ENCODE measurements around the gene ATE1.

The ATE1 gene

DNA sequence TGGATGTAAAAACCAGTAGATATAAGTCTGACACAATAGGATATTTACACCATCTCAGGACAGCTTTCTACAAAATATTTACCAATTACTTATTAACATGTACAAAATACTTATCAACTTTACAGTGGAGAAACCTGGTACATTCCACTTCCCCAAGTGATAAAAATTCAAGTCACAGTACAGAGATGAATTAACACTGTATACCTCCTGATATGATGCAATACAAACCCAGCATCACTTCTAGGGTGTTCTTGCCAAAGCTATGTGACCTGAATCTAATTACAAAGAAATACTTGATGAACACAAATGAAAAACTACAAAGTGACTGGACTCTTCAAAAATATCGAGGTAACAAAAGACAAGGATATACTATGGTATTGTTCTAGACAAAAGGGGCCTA, 173.2 kb downstream of the ATE1 start:
- no peak overlapping the region for H3K27ac ChIP-seq (ENCODE audit: low read length)
- H2AFZ ChIP-seq (ENCODE audit: low read depth, low read length), result no peak overlapping the region
- no peak for ATAC-seq (ENCODE audit: insufficient read depth, low read depth)

GRCh38 chr10:121753726-121754476, 173.9 kb downstream of the ATE1 start:
- peaks cover 29% of the 10 kb centered on the region for H3K9me3 ChIP-seq (ENCODE audit: insufficient read depth, low read length, severe bottlenecking)
- H3K4me2 ChIP-seq (ENCODE audit: insufficient read depth, low read length), result no peak overlapping the region
- no peaks in the 10 kb centered on the region for H3K27me3 ChIP-seq (ENCODE audit: insufficient read depth, low read length, poor library complexity)
- no peak overlapping the region for H2AFZ ChIP-seq (ENCODE audit: low read depth, low read length)
- DNase-seq (no peak), ATAC-seq (ENCODE audit: insufficient read depth, low read depth) (no peak)
- H3K27ac ChIP-seq (ENCODE audit: low read length), result no peak overlapping the region
- H3K4me1 ChIP-seq (ENCODE audit: insufficient read depth, low read length), result no peaks in the 10 kb centered on the region
- no peaks in the 10 kb centered on the region for H4K20me1 ChIP-seq (ENCODE audit: insufficient read depth, low read length)
- H3K4me3 ChIP-seq (ENCODE audit: low read depth in 1 of 2, low read length in 2 of 2), result no peak overlapping the region
- H3K9ac ChIP-seq (ENCODE audit: low read depth, low read length), result no peak overlapping the region
- no peaks in the 10 kb centered on the region for H3K79me2 ChIP-seq (ENCODE audit: insufficient read depth, low read length)
- H3K36me3 ChIP-seq (ENCODE audit: insufficient read depth, low read length), result peaks cover 20% of the 10 kb centered on the region
- TF ChIP-seq, protein P1, sequence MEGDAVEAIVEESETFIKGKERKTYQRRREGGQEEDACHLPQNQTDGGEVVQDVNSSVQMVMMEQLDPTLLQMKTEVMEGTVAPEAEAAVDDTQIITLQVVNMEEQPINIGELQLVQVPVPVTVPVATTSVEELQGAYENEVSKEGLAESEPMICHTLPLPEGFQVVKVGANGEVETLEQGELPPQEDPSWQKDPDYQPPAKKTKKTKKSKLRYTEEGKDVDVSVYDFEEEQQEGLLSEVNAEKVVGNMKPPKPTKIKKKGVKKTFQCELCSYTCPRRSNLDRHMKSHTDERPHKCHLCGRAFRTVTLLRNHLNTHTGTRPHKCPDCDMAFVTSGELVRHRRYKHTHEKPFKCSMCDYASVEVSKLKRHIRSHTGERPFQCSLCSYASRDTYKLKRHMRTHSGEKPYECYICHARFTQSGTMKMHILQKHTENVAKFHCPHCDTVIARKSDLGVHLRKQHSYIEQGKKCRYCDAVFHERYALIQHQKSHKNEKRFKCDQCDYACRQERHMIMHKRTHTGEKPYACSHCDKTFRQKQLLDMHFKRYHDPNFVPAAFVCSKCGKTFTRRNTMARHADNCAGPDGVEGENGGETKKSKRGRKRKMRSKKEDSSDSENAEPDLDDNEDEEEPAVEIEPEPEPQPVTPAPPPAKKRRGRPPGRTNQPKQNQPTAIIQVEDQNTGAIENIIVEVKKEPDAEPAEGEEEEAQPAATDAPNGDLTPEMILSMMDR (IDR thresholded peaks at IDR 0.05; ENCODE audit: borderline replicate concordance, extremely low read depth, low read length, poor library complexity, severe bottlenecking), result no peak
- TF ChIP-seq EZH2 (IDR thresholded peaks at IDR 0.05; ENCODE audit: borderline replicate concordance, low read depth, low read length, severe bottlenecking), result no peak

More for the DNA sequence above, 173.2 kb downstream of the ATE1 start:
- Histone ChIP-seq H3K9me3 (ENCODE audit: insufficient read depth, low read length, severe bottlenecking) (peaks cover 33% of the 10 kb centered on the region), H3K79me2 (ENCODE audit: insufficient read depth, low read length) (no peaks in the 10 kb centered on the region), H3K9ac (ENCODE audit: low read depth, low read length) (no peak overlapping the region), H3K27me3 (ENCODE audit: insufficient read depth, low read length, poor library complexity) (no peaks in the 10 kb centered on the region), H3K4me2 (ENCODE audit: insufficient read depth, low read length) (no peak overlapping the region), H4K20me1 (ENCODE audit: insufficient read depth, low read length) (no peaks in the 10 kb centered on the region), H3K36me3 (ENCODE audit: insufficient read depth, low read length) (peaks cover 25% of the 10 kb centered on the region), H3K4me1 (ENCODE audit: insufficient read depth, low read length) (no peaks in the 10 kb centered on the region), H3K4me3 (ENCODE audit: low read depth in 1 of 2, low read length in 2 of 2) (no peak overlapping the region)
- DNase-seq, result no peak
- TF ChIP-seq, protein P1 (IDR thresholded peaks at IDR 0.05; ENCODE audit: borderline replicate concordance, extremely low read depth, low read length, poor library complexity, severe bottlenecking), result no peak
- no peak for TF ChIP-seq EZH2 (IDR thresholded peaks at IDR 0.05; ENCODE audit: borderline replicate concordance, low read depth, low read length, severe bottlenecking)

DNA sequence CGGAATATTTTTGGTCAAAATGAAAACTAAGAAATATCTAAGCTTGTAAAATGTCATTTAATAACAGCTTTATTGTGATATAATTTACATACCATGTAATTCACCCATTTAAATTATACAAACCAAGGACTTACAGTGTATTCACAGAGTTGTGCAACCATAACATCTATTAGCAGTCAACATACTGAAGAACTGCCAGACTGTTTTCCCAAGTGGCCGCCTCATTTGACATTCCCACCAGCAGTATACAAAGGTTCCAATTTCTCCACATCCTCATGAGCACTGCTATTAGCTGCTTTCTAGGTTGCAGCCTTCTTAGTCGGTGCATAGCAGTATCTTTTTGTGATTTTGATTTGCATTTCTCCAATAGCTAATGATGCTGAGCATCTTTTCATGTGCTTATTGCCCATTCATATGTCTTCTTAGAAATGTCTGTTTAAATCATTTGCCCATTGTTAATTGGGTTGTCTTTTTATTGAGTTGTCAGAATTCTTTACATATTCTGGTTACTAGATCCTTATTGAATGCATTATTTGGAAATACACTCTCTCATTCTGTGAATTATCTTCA, 176.6 kb downstream of the ATE1 start:
- no peak overlapping the region for H3K4me2 ChIP-seq (ENCODE audit: insufficient read depth, low read length)
- DNase-seq (no peak), ATAC-seq (ENCODE audit: insufficient read depth, low read depth) (no peak)
- H3K27me3 ChIP-seq (ENCODE audit: insufficient read depth, low read length, poor library complexity), result no peaks in the 10 kb centered on the region
- no peak for TF ChIP-seq EZH2 (IDR thresholded peaks at IDR 0.05; ENCODE audit: borderline replicate concordance, low read depth, low read length, severe bottlenecking)
- TF ChIP-seq, protein P1 (IDR thresholded peaks at IDR 0.05; ENCODE audit: borderline replicate concordance, extremely low read depth, low read length, poor library complexity, severe bottlenecking), result no peak
- H3K4me1 ChIP-seq (ENCODE audit: insufficient read depth, low read length), result no peaks in the 10 kb centered on the region
- H3K79me2 ChIP-seq (ENCODE audit: insufficient read depth, low read length), result no peaks in the 10 kb centered on the region
- no peak overlapping the region for H2AFZ ChIP-seq (ENCODE audit: low read depth, low read length)
- H3K36me3 ChIP-seq (ENCODE audit: insufficient read depth, low read length), result peaks cover 6% of the 10 kb centered on the region; the same call in 1 of the 2 replicates
- no peak overlapping the region for H3K27ac ChIP-seq (ENCODE audit: low read length)
- no peak overlapping the region for H3K9ac ChIP-seq (ENCODE audit: low read depth, low read length)
- peaks cover 9% of the 10 kb centered on the region for H3K9me3 ChIP-seq (ENCODE audit: insufficient read depth, low read length, severe bottlenecking)
- H4K20me1 ChIP-seq (ENCODE audit: insufficient read depth, low read length), result no peaks in the 10 kb centered on the region
- H3K4me3 ChIP-seq (ENCODE audit: low read depth in 1 of 2, low read length in 2 of 2), result no peak overlapping the region
